Naive thymus-derived CD4-positive, alpha-beta T cell (primary cell): ENCODE measurements around the gene RAPSN. TPM values are rescaled to one million over a fixed set of nuclear protein-coding genes. Genes with fewer than 3 reads are reported as not detected.

ENCODE experiments used
- ATAC-seq: fragments of 150-1000 bp; cut with Tn5 transposase; 2 replicates; pipeline ENCODE4 v1.10.0; 2021; ENCODE audit warnings: mild to moderate bottlenecking, moderate library complexity
- CTCF ChIA-PET: fragments of 350-600 bp; sonication (Branson Sonifier 250); formaldehyde crosslinking; loops from one replicate; lab custom pipeline; 2021; ENCODE audit warnings: antibody characterized with exemption; lab: Charles Lee
- POLR2A ChIA-PET: fragments of 350-600 bp; sonication (Branson Sonifier 250); formaldehyde crosslinking; loops from one replicate; lab custom pipeline; 2021; ENCODE audit warnings: antibody characterized with exemption, inconsistent platforms; lab: Charles Lee
- DNase-seq, 9 donors: peaks; one replicate each; pipeline versions ENCODE4 v3.0.0 to v3.0.0-alpha.2; 2020 to 2022; ENCODE audit warnings: mixed read lengths in 1 of 9
- H3K27ac ChIP-seq: one replicate; pipeline ENCODE4 v1.7.0; 2013; ENCODE audit warnings: mild to moderate bottlenecking, low read depth, low read length, moderate library complexity
- H3K27me3 ChIP-seq, 2 donors: one replicate each; pipeline ENCODE4 v1.7.0; 2013; ENCODE audit warnings: low read length in 2 of 2, mild to moderate bottlenecking in 2 of 2, moderate library complexity in 2 of 2; ENCODE audit not compliant: control insufficient read depth in 2 of 2, insufficient read depth in 2 of 2
- H3K36me3 ChIP-seq, 3 experiments: 1 replicate in 2 of 3; 2 replicates in 1 of 3; pipeline ENCODE4 v1.7.0; 2013; ENCODE audit warnings: low read length in 3 of 3, mild to moderate bottlenecking in 3 of 3, moderate library complexity in 1 of 3; ENCODE audit not compliant: insufficient read depth in 3 of 3, control insufficient read depth in 2 of 3
- H3K4me1 ChIP-seq, 2 donors: one replicate each; pipeline ENCODE4 v1.7.0; 2013; ENCODE audit warnings: low read length in 2 of 2, mild to moderate bottlenecking in 2 of 2, moderate library complexity in 1 of 2; ENCODE audit not compliant: control insufficient read depth in 2 of 2, insufficient read depth in 2 of 2
- H3K4me3 ChIP-seq: 2 replicates; pipeline ENCODE4 v1.7.0; 2013; ENCODE audit warnings: mild to moderate bottlenecking, low read length
- H3K9me3 ChIP-seq, 3 experiments: 1 replicate in 2 of 3; 2 replicates in 1 of 3; pipeline ENCODE4 v1.7.0; 2013; ENCODE audit warnings: low read length in 3 of 3; ENCODE audit not compliant: control insufficient read depth in 2 of 3
- H3K27ac Mint-ChIP-seq, 9 donors: one replicate each; pipeline ENCODE4 v1.8.0; 2020 to 2022; ENCODE audit warnings: mixed read lengths in 9 of 9, mild to moderate bottlenecking in 8 of 9, moderate library complexity in 5 of 9, inconsistent platforms in 2 of 9
- H3K27me3 Mint-ChIP-seq, 5 donors: one replicate each; pipeline ENCODE4 v1.8.0; 2021 to 2022; ENCODE audit warnings: mixed read lengths in 5 of 5, mild to moderate bottlenecking in 1 of 5
- H3K36me3 Mint-ChIP-seq, 5 donors: one replicate each; pipeline ENCODE4 v1.8.0; 2020 to 2022; ENCODE audit warnings: mixed read lengths in 5 of 5, mild to moderate bottlenecking in 3 of 5, inconsistent platforms in 1 of 5
- H3K4me1 Mint-ChIP-seq, 7 donors: one replicate each; pipeline ENCODE4 v1.8.0; 2020 to 2022; ENCODE audit warnings: mixed read lengths in 7 of 7, mild to moderate bottlenecking in 3 of 7, inconsistent platforms in 1 of 7
- H3K4me3 Mint-ChIP-seq, 10 donors: one replicate each; pipeline ENCODE4 v1.8.0; 2020 to 2022; ENCODE audit warnings: mild to moderate bottlenecking in 10 of 10, mixed read lengths in 10 of 10, moderate library complexity in 6 of 10, inconsistent platforms in 2 of 10
- H3K9me3 Mint-ChIP-seq, 11 donors: one replicate each; pipeline ENCODE4 v1.8.0; 2020 to 2022; ENCODE audit warnings: mixed read lengths in 11 of 11, mild to moderate bottlenecking in 4 of 11, inconsistent platforms in 1 of 11, moderate library complexity in 1 of 11
- intact Hi-C, 2 donors: fragments of 100-400 bp; cut with micrococcal nuclease; formaldehyde crosslinking; loops; one replicate each; pipeline ENCODE4 v1.15.1; 2023
- polyA plus RNA-seq, 2 donors: library from polyadenylated mRNA; unstranded; fragments of 300-500 nt; fragmentation: Illumina TruSeq; gene quantifications; one replicate each; pipeline ENCODE4 v1.2.3, GENCODE V29; 2021
- total RNA-seq, 6 experiments: library from RNA in 5 of 6; stranded (reverse) in 5 of 6; gene quantifications; 1 replicate in 5 of 6; 2 replicates in 1 of 6; pipeline ENCODE4 v1.2.3 and lab custom pipeline; 2021 to 2026

Gene RAPSN
- total and polyA plus RNA-seq, 7 experiments from 2014 or later = 0.99 to 1.7 (median 1.4) TPM; not detected in 2

- Mint-ChIP-seq H3K4me3 (no peak overlapping the region), H3K9me3 (no peaks in the 10 kb centered on the region), H3K36me3 (no peaks in the 10 kb centered on the region), H3K27ac (peak overlapping the region in 1 of 9 donors; percentile 38), H3K4me1 (peaks cover 0 to 5% (median 0%) of the 10 kb centered on the region in 7 donors), H3K27me3 (no peaks in the 10 kb centered on the region)
- Histone ChIP-seq H3K27ac (no peak overlapping the region), H3K4me3 (no peak overlapping the region), H3K36me3 (no peaks in the 10 kb centered on the region), H3K27me3 (no peaks in the 10 kb centered on the region), H3K4me1 (no peaks in the 10 kb centered on the region), H3K9me3 (no peaks in the 10 kb centered on the region)
- intact Hi-C loops = no loop called here
- ATAC-seq (no peak), DNase-seq (no peak)
- CTCF ChIA-PET = interaction anchor here (0.6 kb wide), 1 partner anchor 165 kb away, joined by 4 read pairs; no protein-coding TSS in a partner anchor
- POLR2A ChIA-PET = no interaction called here
These were observed 15.8 kb downstream of the RAPSN start for GRCh38 chr11:47433157-47433556.

- no peak for DNase-seq
- Histone ChIP-seq H3K4me3 (no peak overlapping the region), H3K9me3 (no peaks in the 10 kb centered on the region), H3K36me3 (no peaks in the 10 kb centered on the region), H3K27me3 (no peaks in the 10 kb centered on the region), H3K4me1 (no peaks in the 10 kb centered on the region), H3K27ac (no peak overlapping the region)
- Mint-ChIP-seq H3K9me3 (no peaks in the 10 kb centered on the region), H3K4me3 (no peak overlapping the region), H3K36me3 (no peaks in the 10 kb centered on the region), H3K4me1 (peaks cover 0 to 9% (median 2%) of the 10 kb centered on the region in 7 donors), H3K27me3 (no peaks in the 10 kb centered on the region), H3K27ac (no peak overlapping the region)
- intact Hi-C loops = no loop called here
- CTCF ChIA-PET = no interaction called here
- POLR2A ChIA-PET = interaction anchor here (0.7 kb wide), 1 partner anchor 25 kb away, joined by 3 read pairs; no protein-coding TSS in a partner anchor
- no peak for ATAC-seq
These were observed 17.4 kb downstream of the RAPSN start for GRCh38 chr11:47431356-47432083.

DNA sequence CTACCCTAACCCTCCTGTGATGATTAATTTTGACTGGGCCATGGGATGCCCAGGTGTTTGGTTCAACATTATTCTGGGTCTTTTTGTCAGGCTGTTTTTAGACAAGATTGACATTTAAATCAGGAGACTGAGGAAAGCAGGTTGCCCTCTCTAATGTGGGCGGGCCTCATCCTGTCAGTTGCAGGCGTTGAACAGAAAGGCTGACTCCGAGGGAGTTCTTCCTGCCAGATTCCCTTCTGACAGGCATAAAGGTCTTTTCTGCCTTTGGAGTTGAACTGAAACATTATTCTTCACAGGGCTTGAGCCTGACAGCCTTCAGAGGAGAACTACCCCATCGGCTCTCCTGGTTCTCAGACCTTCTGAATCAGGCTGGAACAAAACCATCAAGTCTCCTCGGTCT is 18.4 kb downstream of the RAPSN start:
- Histone ChIP-seq H3K4me3 (no peak overlapping the region), H3K27me3 (no peaks in the 10 kb centered on the region), H3K36me3 (peaks cover 0 to 5% (median 0%) of the 10 kb centered on the region in 3 experiments), H3K9me3 (no peaks in the 10 kb centered on the region), H3K4me1 (peaks cover 1 to 2% of the 10 kb centered on the region in 2 donors), H3K27ac (no peak overlapping the region)
- intact Hi-C loops = no loop called here
- POLR2A ChIA-PET = no interaction called here
- no peak for DNase-seq
- CTCF ChIA-PET = interaction anchor here (1.5 kb wide), 1 partner anchor 19 kb away, joined by 4 read pairs; no protein-coding TSS in a partner anchor
- no peak overlapping the region for H3K4me3 Mint-ChIP-seq
- H3K4me1 Mint-ChIP-seq = peaks cover 7 to 15% (median 12%) of the 10 kb centered on the region in 7 donors
- H3K9me3 Mint-ChIP-seq = no peaks in the 10 kb centered on the region
- H3K27me3 Mint-ChIP-seq = no peaks in the 10 kb centered on the region
- peak overlapping the region in 1 of 9 donors; percentile 30 for H3K27ac Mint-ChIP-seq
- ATAC-seq = no peak
- peaks cover 0 to 5% (median 0%) of the 10 kb centered on the region in 5 donors for H3K36me3 Mint-ChIP-seq

DNA sequence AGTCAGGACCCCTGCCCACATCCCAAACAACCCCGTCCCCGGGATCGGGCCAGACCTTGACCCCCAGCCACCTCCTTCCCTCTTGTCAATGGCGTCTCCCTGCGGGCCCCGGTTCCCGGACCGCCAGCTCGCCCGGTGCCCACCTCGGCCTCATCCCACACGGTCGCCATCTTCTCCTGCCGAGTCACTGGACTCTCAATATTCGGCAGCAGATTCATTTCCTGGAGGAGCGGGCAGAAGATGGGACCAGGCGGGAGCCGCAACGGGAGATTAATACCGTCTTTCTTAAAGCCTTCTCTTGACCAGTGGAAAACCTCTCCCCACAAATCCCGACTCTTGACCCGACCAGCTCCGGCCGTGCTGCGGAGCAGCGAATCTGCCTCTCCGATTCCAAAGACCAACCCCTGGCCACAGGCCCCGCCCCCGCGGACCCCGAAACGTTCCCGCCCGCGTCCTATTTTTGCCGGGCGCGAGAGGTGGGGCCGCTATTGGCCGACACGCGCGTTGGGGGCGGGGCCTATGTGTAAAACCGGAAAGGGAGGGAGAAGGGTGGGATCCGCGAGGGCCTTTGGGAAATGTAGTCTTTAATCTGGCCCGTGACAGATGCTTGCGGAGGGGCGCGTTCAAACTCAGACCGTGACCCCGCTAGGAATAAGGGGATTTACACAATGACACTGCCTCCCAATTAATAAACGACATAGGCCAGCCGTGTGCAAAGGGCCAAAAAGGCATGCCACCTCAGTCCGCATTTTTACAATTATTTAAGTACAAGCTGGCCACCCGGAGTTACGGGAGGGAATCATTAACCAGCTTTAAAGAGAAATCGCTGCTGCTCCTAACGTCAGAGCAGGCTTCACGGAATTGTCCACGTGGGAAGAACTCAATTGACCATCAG is 22.6 kb downstream of the RAPSN start, which contains the start of gene PSMC3:
Gene PSMC3, minus strand, starts transcription at position 378 of the 895 bp plus-strand sequence. Its CDS starts 160 bp downstream, at position 218.
- H3K27me3 ChIP-seq = no peaks in the 10 kb centered on the region
- ChIA-PET POLR2A (interaction anchor here (0.5 to 2.0 kb wide), 11 partner anchors 9 to 192 kb away, joined by 3 to 7 read pairs (median 4); partner anchors contain the start of genes ACP2 and MADD), CTCF (interaction anchor here (0.7 to 1.4 kb wide), 4 partner anchors 14 to 538 kb away, joined by 3 to 5 read pairs (median 4); no protein-coding TSS in a partner anchor)
- ATAC-seq (peak; percentile 98), DNase-seq (peak; percentile 92 to 99 (median 95))
- H3K36me3 Mint-ChIP-seq = peaks cover 5 to 18% (median 10%) of the 10 kb centered on the region in 5 donors
- H3K27ac Mint-ChIP-seq = peak within 1 kb of the TSS; percentile 93 to 99 (median 97)
- peaks cover 16 to 32% (median 27%) of the 10 kb centered on the region in 7 donors for H3K4me1 Mint-ChIP-seq
- intact Hi-C loops = loop anchor here (1.0 to 5.0 kb wide), 18 partner anchors 18 to 809 kb away; partner anchors contain the start of genes CELF1 (in 2 of the 2), FNBP4 (in 2 of the 2), MTCH2 (in 2 of the 2) and SLC39A13 (in 2 of the 2)
- H3K27ac ChIP-seq = peak within 1 kb of the TSS; percentile 96
- H3K4me3 Mint-ChIP-seq = peak within 1 kb of the TSS; percentile 91 to 99 (median 98)
- no peaks in the 10 kb centered on the region for H3K9me3 ChIP-seq
- peaks cover 9 to 10% of the 10 kb centered on the region in 2 donors for H3K4me1 ChIP-seq
- H3K36me3 ChIP-seq = peaks cover 0 to 43% (median 0%) of the 10 kb centered on the region in 3 experiments
- peak within 1 kb of the TSS; percentile 95 for H3K4me3 ChIP-seq
- H3K9me3 Mint-ChIP-seq = no peaks in the 10 kb centered on the region
- H3K27me3 Mint-ChIP-seq = no peaks in the 10 kb centered on the region

- H3K27ac ChIP-seq = peak overlapping the region; percentile 96
- intact Hi-C loops = loop anchor here (1.0 to 5.0 kb wide), 18 partner anchors 17 to 808 kb away; partner anchors contain the start of genes CELF1 (in 2 of the 2), FNBP4 (in 2 of the 2), MTCH2 (in 2 of the 2) and SLC39A13 (in 2 of the 2)
- Mint-ChIP-seq H3K27ac (peak overlapping the region; percentile 83 to 99 (median 97)), H3K9me3 (no peaks in the 10 kb centered on the region), H3K36me3 (peaks cover 5 to 20% (median 10%) of the 10 kb centered on the region in 5 donors), H3K4me1 (peaks cover 16 to 34% (median 27%) of the 10 kb centered on the region in 7 donors), H3K27me3 (no peaks in the 10 kb centered on the region), H3K4me3 (peak overlapping the region; percentile 91 to 99 (median 98))
- ATAC-seq (no peak), DNase-seq (no peak)
- H3K4me3 ChIP-seq = peak overlapping the region; percentile 95
- ChIA-PET CTCF (interaction anchor here (0.8 to 1.4 kb wide), 3 partner anchors 13 to 52 kb away, joined by 3 to 5 read pairs (median 4); no protein-coding TSS in a partner anchor), POLR2A (interaction anchor here (0.6 to 2.0 kb wide), 10 partner anchors 8 to 178 kb away, joined by 3 to 7 read pairs (median 4); partner anchors contain the start of genes ACP2 and MADD)
- no peaks in the 10 kb centered on the region for H3K9me3 ChIP-seq
- H3K4me1 ChIP-seq = peaks cover 9 to 10% of the 10 kb centered on the region in 2 donors
- no peaks in the 10 kb centered on the region for H3K27me3 ChIP-seq
- peaks cover 0 to 50% (median 0%) of the 10 kb centered on the region in 3 experiments for H3K36me3 ChIP-seq
These were observed 23.3 kb downstream of the RAPSN start for GRCh38 chr11:47425611-47426010.
